Forelimb muscle (tissue), 1 donor: Measurements from ENCODE around the gene LRRC25. TPM values are rescaled to one million over a fixed set of nuclear protein-coding genes. Genes with fewer than 3 reads are reported as not detected.

Experiments
- DNase-seq: peaks from one replicate; pipeline ENCODE4 v3.0.0-alpha.2; 2013; ENCODE audit warnings: low read depth
- polyA plus RNA-seq: library from polyadenylated mRNA; unstranded; fragments of 120-200 nt; gene quantifications from one replicate; pipeline ENCODE4 v1.2.1, GENCODE V29; 2013; ENCODE audit not compliant: insufficient read length

LRRC25 gene
- polyA plus RNA-seq, 1 donor: 1.6 TPM

GRCh38 chr19:18348171-18348570 lies 49.3 kb downstream of the LRRC25 start:
- DNase-seq: no peak

- DNase-seq: no peak
Observed at GRCh38 chr19:18346091-18346490, 51.3 kb downstream of the LRRC25 start.

DNA sequence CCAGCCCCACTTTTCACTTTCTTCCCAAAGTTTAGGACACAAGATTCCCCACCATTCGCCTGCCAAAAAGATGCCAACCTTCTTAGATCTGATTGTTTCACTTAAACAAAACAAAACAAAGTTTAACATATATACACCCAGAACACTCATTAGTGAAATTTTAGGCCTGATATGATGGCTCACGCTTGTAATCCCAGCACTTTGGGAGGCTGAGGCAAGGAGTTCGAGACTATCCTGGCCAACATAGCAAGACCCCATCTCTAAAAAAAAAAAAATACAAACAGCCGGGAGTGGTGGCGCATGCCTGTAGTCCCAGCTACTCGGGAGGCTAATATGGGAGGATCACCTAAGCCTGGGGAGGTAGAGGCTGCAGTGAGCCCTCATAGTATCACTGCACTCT lies 52.1 kb downstream of the LRRC25 start:
- no peak for DNase-seq

- no peak for DNase-seq
Observed at GRCh38 chr19:18344582-18344950, 52.9 kb downstream of the LRRC25 start.

DNA sequence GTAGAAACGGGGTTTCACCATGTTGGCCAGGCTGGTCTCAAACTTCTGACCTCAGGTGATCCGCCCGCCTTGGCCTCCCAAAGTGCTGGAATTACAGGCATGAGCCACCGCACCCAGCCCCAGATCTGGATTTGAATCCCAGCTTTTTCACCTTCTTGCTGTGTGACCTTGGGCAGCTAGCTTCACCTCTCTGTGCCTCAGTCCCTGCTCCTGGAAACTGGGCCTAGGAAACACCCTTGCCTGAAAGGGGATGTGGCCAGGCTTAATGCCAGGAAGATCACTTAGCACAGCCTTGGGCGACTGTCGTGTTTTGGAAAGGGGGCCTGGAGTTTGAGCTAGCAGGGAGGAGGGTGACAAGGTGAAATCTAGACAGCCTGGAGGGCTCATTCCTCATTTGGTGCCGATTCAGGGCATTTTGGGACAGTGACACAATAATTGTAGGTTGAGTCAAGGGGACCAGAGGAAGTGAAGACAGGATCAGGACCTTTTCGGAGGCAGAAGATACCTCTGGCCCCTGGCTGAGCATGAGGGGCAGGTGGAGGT lies 55.3 kb downstream of the LRRC25 start:
- DNase-seq: no peak

Other genes starting within 250 kb of the LRRC25 start
- gene PIK3R2, start 244.5 kb downstream of the LRRC25 start, polyA plus RNA-seq: 57.8 TPM
- gene IFI30, start 223.8 kb downstream of the LRRC25 start, polyA plus RNA-seq: 0.11 TPM
- gene MPV17L2, start 204.4 kb downstream of the LRRC25 start, polyA plus RNA-seq: 6.2 TPM
- gene RAB3A, start 193.6 kb downstream of the LRRC25 start, polyA plus RNA-seq: 4.2 TPM
- gene PDE4C, start 171.2 kb downstream of the LRRC25 start, polyA plus RNA-seq: 4.8 TPM
- 3.4 TPM for gene IQCN, start 123.2 kb downstream of the LRRC25 start, polyA plus RNA-seq
- 129 TPM for gene JUND, start 116.0 kb downstream of the LRRC25 start, polyA plus RNA-seq
- 87.8 TPM for gene LSM4, start 74.5 kb downstream of the LRRC25 start, polyA plus RNA-seq
- gene PGPEP1, start 57.0 kb downstream of the LRRC25 start, polyA plus RNA-seq: 8.1 TPM
- 0.30 TPM for gene GDF15, start 11.5 kb downstream of the LRRC25 start, polyA plus RNA-seq
- 94.6 TPM for gene SSBP4, start 21.8 kb upstream of the LRRC25 start, polyA plus RNA-seq
- gene ISYNA1, start 40.5 kb upstream of the LRRC25 start, polyA plus RNA-seq: 164 TPM
- 16.8 TPM for gene ELL, start 124.4 kb upstream of the LRRC25 start, polyA plus RNA-seq
- 113 TPM for gene FKBP8, start 146.0 kb upstream of the LRRC25 start, polyA plus RNA-seq
- gene KXD1, start 160.2 kb upstream of the LRRC25 start, polyA plus RNA-seq: 71.3 TPM
- 1,288 TPM for gene UBA52, start 174.2 kb upstream of the LRRC25 start, polyA plus RNA-seq
- 33.4 TPM for gene REX1BD, start 191.2 kb upstream of the LRRC25 start, polyA plus RNA-seq
- 14.8 TPM for gene CRLF1, start 209.2 kb upstream of the LRRC25 start, polyA plus RNA-seq
- gene TMEM59L, start 215.2 kb upstream of the LRRC25 start, polyA plus RNA-seq: 8.9 TPM
- 4.4 TPM for gene KLHL26, start 239.4 kb upstream of the LRRC25 start, polyA plus RNA-seq